Daoy (cell line): Measurements from ENCODE around the gene TEX101. TPM values are rescaled to one million over a fixed set of nuclear protein-coding genes. Genes with fewer than 3 reads are reported as not detected.
A peak's percentile ranks its signal among the peaks of the same experiment; 100 is the strongest.
"Not testable (repeated sequence)": the region's sequence is repeated elsewhere in the genome, so short reads cannot be mapped to it uniquely, and the experiment has no call there.

Experiments used
- DNase-seq: peaks from one replicate; pipeline ENCODE4 v3.0.0-alpha.2; 2015; ENCODE audit warnings: low read depth
- total RNA-seq: library from RNA; depleted of rRNA; stranded (reverse); fragments of >200 nt; shearing (Covaris generic); gene quantifications from 2 replicates; pipeline ENCODE4 v1.2.3, GENCODE V29; 2014

The TEX101 gene
- total RNA-seq, 1 experiment from 2014 or later: not detected

DNA sequence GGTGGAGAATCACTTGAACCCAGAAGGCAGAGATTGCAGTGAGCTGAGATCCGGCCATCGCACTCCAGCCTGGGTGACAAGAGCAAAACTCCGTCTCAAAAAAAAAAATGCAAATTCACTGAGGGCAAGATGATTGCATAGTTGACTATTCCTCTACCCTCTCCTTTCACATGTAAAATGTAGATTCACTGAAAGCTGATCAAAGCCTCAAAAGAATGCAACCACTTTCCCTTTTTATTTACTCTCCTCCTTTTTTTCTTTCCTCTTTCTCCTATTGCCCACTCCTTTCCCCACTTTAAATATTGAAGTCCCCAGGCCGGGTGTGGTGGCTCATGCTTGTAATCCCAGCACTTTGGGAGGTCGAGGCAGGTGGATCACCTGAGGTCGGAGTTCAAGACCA lies 6.3 kb downstream of the TEX101 start:
- DNase-seq: no peak

- no peak for DNase-seq
Measured at GRCh38 chr19:43422000-43422688, 7.5 kb downstream of the TEX101 start.

GRCh38 chr19:43422689-43423066 lies 8.0 kb downstream of the TEX101 start:
- DNase-seq: no peak

GRCh38 chr19:43423779-43424178 lies 9.1 kb downstream of the TEX101 start:
- DNase-seq: no peak

DNA sequence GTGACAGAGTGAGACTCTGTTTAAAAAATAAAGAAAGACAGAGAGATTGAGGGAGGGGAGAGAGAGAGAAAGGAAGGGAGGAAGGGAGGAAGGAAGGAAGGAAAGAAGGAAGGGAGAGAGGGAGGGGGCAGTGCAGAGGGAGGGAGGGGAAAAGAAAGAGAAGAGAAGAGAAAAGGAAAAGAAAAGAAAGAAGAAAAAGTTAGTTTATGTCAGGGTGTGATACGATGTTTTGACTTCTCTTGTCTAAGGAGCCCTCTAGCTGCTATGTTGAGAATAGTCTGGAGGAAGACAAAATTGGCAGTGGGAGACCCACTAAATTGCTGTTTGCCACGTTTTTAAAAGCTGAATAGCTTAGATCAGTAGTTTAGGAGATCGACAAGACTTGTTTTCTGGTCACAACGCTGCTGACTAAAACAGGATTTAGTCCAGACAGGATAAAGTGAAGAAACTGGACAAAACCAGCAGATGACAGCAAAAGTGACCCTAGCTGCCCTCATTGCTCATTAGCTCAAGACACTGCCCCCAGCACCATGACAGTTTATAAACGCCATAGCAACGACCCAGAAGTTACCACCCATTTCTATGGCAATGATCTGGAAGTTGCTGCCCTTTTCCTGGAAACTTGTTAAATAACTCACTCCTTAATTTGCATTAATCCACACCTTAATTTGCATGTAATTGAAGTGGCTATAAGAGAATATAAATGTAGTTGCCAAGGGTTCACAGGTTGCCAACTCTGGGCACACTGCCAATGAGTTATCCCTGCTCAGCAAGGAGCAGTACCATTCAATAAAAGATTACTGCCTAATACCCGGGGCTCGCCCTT lies 11.1 kb downstream of the TEX101 start:
- DNase-seq: no peak

- DNase-seq: no peak
Measured at GRCh38 chr19:43429395-43429794, 14.7 kb downstream of the TEX101 start.

GRCh38 chr19:43430142-43430710 lies 15.5 kb downstream of the TEX101 start:
- DNase-seq: no peak

- DNase-seq: no peak
Measured at GRCh38 chr19:43430976-43431375, 16.3 kb downstream of the TEX101 start.

DNA sequence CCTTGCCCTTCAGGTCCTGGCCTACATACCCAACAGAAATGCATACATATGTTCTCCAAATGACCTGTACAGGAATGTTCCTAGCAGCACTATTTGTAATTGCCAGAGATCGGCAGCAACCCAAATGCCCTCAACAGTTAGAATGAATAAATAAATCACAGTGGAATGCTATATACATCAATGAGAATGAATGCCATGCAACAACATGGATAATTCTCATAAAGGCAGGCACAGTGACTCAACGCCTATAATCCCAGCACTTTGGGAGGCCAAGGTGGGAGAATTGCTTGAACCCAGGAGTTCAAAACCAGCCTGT lies 18.6 kb downstream of the TEX101 start:
- no peak for DNase-seq

GRCh38 chr19:43433689-43434088 lies 19.0 kb downstream of the TEX101 start:
- no peak for DNase-seq

GRCh38 chr19:43435775-43436174 lies 21.1 kb downstream of the TEX101 start:
- DNase-seq: no peak

GRCh38 chr19:43437284-43437683 lies 22.6 kb downstream of the TEX101 start:
- not testable (repeated sequence) for DNase-seq

DNA sequence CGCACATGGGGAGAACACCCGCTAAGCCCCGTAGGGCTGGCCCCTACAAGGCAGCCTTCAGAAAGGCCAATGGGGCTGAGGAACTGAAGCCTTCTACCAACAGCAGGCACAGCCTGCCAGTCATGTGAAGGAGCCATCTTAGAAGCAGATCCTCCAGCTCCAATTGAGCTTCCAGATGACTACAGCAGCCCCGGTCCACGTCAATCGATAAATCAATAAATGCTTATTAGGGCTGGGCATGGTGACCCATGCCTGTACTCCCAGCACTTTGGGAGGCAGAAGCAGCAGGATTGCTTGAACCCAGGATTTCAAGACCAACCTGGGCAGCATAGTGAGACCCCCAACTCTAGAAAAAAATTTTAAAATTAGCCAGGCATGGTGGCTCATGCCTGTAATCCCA lies 23.0 kb downstream of the TEX101 start:
- no peak for DNase-seq

DNA sequence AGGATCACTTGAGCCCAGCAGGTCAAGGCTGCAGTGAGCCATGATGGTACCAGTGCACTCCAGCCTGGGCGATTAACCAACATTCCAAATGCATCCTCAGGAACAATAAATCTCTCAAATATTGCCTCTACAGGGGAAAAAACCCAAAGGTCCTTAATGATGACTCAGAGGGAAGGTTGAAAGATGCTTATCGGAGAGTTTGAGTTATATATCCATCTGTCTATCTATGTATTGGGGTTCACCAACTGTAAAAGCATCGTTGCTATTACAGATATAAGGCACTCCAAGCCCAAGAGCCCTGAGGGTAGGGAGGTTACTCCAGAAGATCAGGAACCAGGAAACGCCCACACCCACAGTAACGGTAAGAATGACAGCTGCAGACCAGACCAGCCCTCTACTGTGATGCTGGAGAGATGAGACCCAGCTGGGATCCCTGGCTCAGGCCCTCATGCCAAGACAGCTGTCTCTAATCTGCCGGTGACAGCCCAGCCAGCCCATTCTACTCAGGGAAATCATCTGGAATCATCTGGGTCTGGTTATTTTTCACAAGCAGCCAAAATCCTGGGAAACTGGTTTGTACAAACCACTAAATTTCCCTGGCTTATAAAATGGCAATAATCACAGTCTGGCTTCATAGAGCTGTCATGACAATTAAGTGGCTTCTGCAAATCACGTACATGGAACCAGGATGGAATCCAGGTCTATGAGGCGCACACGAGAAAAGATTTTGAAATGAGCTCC lies 23.8 kb downstream of the TEX101 start:
- DNase-seq: peak; percentile 62

DNA sequence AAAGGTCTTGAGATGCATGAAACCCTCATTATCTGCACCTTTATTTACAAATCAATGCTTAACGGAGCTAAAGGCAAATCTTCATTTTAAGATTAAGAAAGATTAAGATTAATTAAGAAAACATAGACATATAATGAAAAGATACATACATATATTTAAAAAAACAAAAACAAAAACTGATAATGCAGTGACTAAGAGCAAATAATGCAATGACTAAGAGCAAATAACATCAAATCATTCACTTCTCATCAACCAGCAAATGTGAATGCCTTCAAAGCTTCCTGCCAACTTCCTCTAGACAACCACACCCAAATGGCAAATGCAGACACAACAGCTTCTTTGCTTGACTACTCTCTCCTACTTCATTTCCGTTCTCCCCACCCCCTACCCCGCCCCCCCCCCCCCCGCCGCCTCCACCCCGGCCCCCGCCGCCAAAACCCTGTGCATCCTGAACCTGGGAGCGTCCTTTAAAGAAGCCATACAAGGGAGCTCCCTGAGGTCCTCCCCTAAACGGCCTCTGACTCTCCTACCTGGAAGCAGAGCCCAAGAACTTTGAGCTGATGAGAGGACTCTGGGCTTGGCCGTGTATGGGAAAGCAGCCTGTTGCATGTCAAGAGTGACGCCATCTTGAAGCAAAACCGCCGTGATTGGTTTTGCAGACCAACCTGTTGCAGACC lies 24.5 kb downstream of the TEX101 start:
- DNase-seq: peak; percentile 65

- no peak for DNase-seq
Measured at GRCh38 chr19:43439709-43440063, 25.0 kb downstream of the TEX101 start.

GRCh38 chr19:43441716-43442115 lies 27.0 kb downstream of the TEX101 start:
- no peak for DNase-seq

DNA sequence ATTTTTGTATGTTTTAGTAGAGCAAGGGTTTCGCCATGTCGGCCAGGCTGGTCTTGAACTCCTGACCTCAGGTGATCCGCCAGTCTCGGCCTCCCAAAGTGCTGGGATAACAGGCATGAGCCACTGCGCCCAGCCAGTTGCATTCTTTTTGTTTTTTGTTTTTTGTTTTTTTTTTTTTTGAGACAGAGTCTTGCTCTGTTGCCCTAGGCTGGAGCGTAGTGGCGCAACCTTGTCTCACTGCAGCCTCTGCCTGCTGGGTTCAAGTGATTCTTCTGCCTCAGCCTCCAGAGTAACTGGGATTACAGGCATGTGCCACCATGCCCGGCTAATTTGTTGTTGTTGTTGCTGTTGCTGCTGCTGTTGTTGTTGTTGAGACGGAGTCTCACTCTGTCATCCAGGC lies 29.4 kb downstream of the TEX101 start:
- DNase-seq: not testable (repeated sequence)

GRCh38 chr19:43444531-43445287 lies 30.0 kb downstream of the TEX101 start:
- DNase-seq: no peak

DNA sequence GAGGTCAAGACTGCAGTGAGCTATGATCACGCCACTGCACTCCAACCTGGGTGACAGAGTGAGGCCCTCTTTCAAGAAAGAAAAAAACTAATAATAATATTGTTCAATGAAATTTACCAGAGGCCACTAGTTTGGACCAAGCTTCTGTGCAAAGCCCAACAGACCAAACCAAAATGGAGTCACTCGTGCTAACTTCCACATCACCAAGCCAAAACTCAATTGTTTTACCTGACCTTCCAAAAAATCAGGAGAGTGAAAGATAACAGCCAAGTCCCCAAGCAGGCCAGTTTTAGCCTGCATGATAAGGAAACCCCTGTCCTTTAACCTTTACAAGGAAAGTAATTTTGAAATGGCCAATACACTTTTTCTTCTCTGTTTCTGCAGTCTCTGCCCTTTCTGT lies 30.7 kb downstream of the TEX101 start:
- DNase-seq: no peak
